PC-3 (cell line): ENCODE measurements around the gene DRD2.

Experiments used
- EZH2 ChIP-seq: fragments of 300-600 bp; sonication (generic); IDR thresholded peaks from one replicate; pipeline ENCODE4 v1.6.1; 2017; ENCODE audit warnings: antibody characterized with exemption, mild to moderate bottlenecking, low read length; ENCODE audit not compliant: unreplicated experiment
- EZH2phosphoT487 ChIP-seq: fragments of 300-600 bp; sonication (generic); IDR thresholded peaks from 2 replicates; pipeline ENCODE4 v1.6.1; 2018; ENCODE audit warnings: mild to moderate bottlenecking, antibody characterized with exemption, low read length, borderline replicate concordance
- TF ChIP-seq, protein P1 (sequence below): fragments of 300-600 bp; sonication (generic); conservative IDR thresholded peaks from 2 replicates; pipeline ENCODE4 v1.5.1; 2017; ENCODE audit warnings: antibody characterized with exemption, low read depth, mild to moderate bottlenecking, low read length

DNA sequence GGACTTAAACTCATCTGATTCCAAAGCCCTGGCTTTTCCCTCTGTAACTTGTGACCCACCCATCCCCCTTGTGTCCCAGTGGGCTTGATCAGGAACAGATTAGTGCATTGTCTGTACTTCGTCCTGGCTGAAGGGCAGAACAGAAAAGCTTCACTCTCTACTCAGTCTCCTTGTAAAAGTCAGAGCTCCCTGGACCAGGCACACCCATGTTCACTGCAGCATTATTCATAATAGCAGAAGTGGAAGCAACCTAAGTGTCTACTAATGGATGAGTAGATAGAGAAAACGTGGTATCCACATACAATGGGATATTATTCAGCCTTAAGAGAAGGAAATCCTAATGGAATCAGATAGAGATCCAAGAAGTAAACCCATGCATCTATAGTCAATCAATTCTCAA lies 20.7 kb downstream of the DRD2 start:
- TF ChIP-seq, protein P1, sequence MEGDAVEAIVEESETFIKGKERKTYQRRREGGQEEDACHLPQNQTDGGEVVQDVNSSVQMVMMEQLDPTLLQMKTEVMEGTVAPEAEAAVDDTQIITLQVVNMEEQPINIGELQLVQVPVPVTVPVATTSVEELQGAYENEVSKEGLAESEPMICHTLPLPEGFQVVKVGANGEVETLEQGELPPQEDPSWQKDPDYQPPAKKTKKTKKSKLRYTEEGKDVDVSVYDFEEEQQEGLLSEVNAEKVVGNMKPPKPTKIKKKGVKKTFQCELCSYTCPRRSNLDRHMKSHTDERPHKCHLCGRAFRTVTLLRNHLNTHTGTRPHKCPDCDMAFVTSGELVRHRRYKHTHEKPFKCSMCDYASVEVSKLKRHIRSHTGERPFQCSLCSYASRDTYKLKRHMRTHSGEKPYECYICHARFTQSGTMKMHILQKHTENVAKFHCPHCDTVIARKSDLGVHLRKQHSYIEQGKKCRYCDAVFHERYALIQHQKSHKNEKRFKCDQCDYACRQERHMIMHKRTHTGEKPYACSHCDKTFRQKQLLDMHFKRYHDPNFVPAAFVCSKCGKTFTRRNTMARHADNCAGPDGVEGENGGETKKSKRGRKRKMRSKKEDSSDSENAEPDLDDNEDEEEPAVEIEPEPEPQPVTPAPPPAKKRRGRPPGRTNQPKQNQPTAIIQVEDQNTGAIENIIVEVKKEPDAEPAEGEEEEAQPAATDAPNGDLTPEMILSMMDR, result no peak
- TF ChIP-seq EZH2phosphoT487, result no peak
- TF ChIP-seq EZH2, result no peak
